ENCODE measurements around the gene RERE. TPM values are rescaled to one million over a fixed set of nuclear protein-coding genes. Genes with fewer than 3 reads are reported as not detected.
A peak's percentile ranks its signal among the peaks of the same experiment; 100 is the strongest.

RERE gene
- total and polyA plus RNA-seq, 7 donors: 19.2 to 148 (median 90.6) TPM

DNA sequence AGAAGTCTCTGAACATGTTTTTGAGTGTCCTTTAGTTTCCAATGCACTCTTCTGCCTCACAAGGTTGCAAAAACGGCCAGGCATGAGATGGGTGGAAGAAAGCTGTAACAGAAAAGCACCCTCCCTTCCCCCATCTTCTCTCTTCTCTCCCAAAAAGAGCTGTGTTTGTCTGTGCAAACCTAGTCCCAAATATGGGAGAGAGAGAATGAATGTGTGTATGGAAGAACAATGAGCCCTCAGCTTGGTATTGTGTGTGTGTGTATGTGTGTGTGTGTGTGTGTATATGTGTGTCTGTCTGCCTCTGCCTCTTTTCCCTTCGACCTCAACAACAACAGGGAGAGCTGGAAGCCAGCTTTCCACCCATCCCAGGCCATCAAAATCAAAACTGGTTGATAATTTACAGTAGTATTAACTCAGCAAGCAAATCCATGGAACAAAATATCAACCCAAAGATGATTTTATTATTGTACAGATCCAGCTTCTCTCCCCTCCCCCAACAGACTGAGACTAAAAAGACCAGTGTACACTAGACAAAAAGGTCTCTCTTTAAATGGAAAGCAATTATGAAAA is 1.8 kb downstream of the RERE start:
- Histone ChIP-seq H3K9me3 (no peaks in the 10 kb centered on the region), H3K4me3 (peak overlapping the region; percentile 3 to 89 (median 74)), H3K27ac (peak overlapping the region; percentile 95 to 99 (median 96)), H3K4me1 (peaks cover 0 to 65% (median 60%) of the 10 kb centered on the region in 4 donors), H3K27me3 (no peaks in the 10 kb centered on the region), H3K36me3 (no peaks in the 10 kb centered on the region)
- no peak for DNase-seq
- WGBS, 2 donors: 6 to 7% methylated on average over 2 of the region's 2 CpGs
- TF ChIP-seq, protein P1, sequence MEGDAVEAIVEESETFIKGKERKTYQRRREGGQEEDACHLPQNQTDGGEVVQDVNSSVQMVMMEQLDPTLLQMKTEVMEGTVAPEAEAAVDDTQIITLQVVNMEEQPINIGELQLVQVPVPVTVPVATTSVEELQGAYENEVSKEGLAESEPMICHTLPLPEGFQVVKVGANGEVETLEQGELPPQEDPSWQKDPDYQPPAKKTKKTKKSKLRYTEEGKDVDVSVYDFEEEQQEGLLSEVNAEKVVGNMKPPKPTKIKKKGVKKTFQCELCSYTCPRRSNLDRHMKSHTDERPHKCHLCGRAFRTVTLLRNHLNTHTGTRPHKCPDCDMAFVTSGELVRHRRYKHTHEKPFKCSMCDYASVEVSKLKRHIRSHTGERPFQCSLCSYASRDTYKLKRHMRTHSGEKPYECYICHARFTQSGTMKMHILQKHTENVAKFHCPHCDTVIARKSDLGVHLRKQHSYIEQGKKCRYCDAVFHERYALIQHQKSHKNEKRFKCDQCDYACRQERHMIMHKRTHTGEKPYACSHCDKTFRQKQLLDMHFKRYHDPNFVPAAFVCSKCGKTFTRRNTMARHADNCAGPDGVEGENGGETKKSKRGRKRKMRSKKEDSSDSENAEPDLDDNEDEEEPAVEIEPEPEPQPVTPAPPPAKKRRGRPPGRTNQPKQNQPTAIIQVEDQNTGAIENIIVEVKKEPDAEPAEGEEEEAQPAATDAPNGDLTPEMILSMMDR (IDR thresholded peaks at IDR 0.05): no peak
- TF ChIP-seq POLR2AphosphoS5 (IDR thresholded peaks at IDR 0.05): peak in 1 of 4 donors; percentile 39
- intact Hi-C loops (cut with DNase I): loop anchor here (2.0 kb wide), 1 partner anchor 63 kb away; the partner anchor contains the start of gene ENO1

DNA sequence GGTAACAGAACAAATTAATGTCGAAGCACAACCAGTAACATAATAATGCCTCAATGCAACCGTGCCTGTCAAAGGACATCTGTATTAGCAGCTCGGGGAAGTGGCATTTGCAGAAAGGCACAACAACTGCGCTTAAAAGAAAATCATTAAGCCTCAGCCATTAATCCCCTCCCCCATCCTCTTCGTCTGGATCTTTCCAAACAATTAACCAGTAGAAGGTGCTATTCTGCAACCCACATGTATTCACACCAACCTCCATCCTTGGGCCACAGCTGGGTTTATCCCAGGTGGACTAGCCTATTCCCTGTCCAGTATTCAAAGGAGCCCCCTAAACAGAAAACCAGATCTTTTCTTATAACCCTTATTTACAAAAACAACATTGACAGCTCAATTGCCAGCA is 2.6 kb downstream of the RERE start:
- Histone ChIP-seq H3K4me3 (peak overlapping the region in 3 of 4 donors; percentile 3 to 80 (median 68)), H3K27ac (peak overlapping the region; percentile 95 to 99 (median 96)), H3K36me3 (no peaks in the 10 kb centered on the region), H3K27me3 (no peaks in the 10 kb centered on the region), H3K9me3 (no peaks in the 10 kb centered on the region), H3K4me1 (peaks cover 0 to 73% (median 60%) of the 10 kb centered on the region in 4 donors)
- no peak for DNase-seq
- WGBS, 2 donors: 46 to 66% methylated on average over 5 of the region's 5 CpGs
- intact Hi-C loops (cut with DNase I): loop anchor here (5.0 kb wide), 1 partner anchor 98 kb away; no protein-coding TSS in a partner anchor
- TF ChIP-seq, protein P1 (IDR thresholded peaks at IDR 0.05): no peak
- TF ChIP-seq POLR2AphosphoS5 (IDR thresholded peaks at IDR 0.05) (peak in 1 of 4 donors; percentile 42), POLR2A (IDR thresholded peaks at IDR 0.05) (no peak), EP300 (IDR thresholded peaks at IDR 0.05) (no peak)

DNA sequence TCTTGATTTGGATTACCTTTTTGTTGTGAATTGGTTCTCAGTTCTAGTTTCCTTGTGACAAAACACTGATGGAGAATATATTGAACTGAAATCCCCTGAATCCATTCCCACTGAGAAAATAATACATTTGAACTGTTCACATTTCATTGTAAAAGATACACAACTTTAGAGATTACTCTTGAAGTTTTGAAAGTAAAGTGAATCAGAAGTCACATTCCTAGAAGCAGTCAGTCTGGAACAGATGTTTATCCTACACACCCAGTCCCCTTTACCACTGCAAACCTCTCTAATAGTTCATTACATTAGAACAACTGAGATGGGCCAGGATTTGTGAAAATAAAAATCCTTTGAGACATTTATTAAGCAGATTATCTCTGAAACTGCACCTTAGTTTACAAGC is 3.4 kb downstream of the RERE start:
- no peak for DNase-seq
- no peaks in the 10 kb centered on the region for H3K9me3 ChIP-seq
- H3K4me3 ChIP-seq: no peak overlapping the region
- no peak for TF ChIP-seq POLR2A (IDR thresholded peaks at IDR 0.05)
- no peak for TF ChIP-seq EP300 (IDR thresholded peaks at IDR 0.05)
- no peak for TF ChIP-seq POLR2AphosphoS5 (IDR thresholded peaks at IDR 0.05)
- TF ChIP-seq, protein P1 (IDR thresholded peaks at IDR 0.05): no peak
- no peaks in the 10 kb centered on the region for H3K27me3 ChIP-seq
- H3K36me3 ChIP-seq: no peaks in the 10 kb centered on the region
- H3K4me1 ChIP-seq: peaks cover 0 to 80% (median 62%) of the 10 kb centered on the region in 4 donors
- intact Hi-C loops (cut with DNase I): loop anchor here (5.0 kb wide), 1 partner anchor 97 kb away; no protein-coding TSS in a partner anchor
- H3K27ac ChIP-seq: peak overlapping the region; percentile 95 to 99 (median 96)

DNA sequence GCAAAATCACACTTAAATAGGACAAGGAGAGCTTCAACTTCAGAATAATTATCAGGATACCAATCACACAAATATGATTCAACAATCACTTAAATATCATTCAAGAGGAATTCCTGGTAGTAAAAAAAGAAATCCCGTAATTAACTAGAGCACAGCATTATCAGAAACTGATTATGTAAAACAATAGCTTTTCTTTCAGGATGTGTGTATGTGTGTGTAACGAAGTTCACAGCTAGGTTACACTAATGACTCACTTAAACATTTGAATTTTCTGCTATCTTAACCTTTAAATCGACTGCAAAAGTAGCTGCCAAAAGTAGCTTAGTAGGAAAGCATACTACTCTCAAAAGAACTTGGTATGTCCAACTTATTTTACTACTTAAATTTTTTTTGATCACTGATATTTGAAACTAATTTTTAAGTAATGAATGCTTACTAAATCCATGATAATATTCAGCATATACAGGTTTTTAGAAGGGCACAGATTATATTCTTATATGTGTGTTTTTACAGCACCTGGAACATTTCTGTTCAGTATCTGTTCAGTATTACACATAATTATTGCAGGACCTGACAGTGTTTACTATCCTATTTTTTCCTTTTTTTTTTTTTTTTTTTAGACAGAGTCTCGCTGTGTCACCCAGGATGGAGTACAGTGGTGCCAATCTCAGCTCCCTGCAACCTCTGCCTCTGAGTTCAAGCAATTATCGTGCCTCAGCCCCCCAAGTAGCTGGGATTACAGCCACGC is 4.2 kb downstream of the RERE start:
- Histone ChIP-seq H3K36me3 (no peaks in the 10 kb centered on the region), H3K9me3 (no peaks in the 10 kb centered on the region), H3K4me3 (no peak overlapping the region), H3K27ac (peak overlapping the region; percentile 95 to 99 (median 96)), H3K27me3 (no peaks in the 10 kb centered on the region), H3K4me1 (peaks cover 0 to 73% (median 55%) of the 10 kb centered on the region in 4 donors)
- TF ChIP-seq POLR2A (IDR thresholded peaks at IDR 0.05) (no peak), EP300 (IDR thresholded peaks at IDR 0.05) (no peak), POLR2AphosphoS5 (IDR thresholded peaks at IDR 0.05) (peak; percentile 15 to 78 (median 42))
- TF ChIP-seq, protein P1 (IDR thresholded peaks at IDR 0.05): no peak
- WGBS, 2 donors: 73 to 80% methylated on average over 6 of the region's 6 CpGs
- intact Hi-C loops (cut with DNase I): loop anchor here (5.0 kb wide), 1 partner anchor 96 kb away; no protein-coding TSS in a partner anchor
- DNase-seq: no peak
